Esophagus squamous epithelium (tissue), 4 donors: ENCODE measurements around the gene AKR1C1.
"Not testable (repeated sequence)": the region's sequence is repeated elsewhere in the genome, so short reads cannot be mapped to it uniquely, and the experiment has no call there.

Experiments used
- CTCF ChIP-seq, 6 experiments: fragments of 450-650 bp in 4 of 6; fragments of 200-600 bp in 2 of 6; sonication (generic) in 2 of 6; IDR thresholded peaks; one replicate each; pipeline ENCODE4 v1.5.1; 2016 to 2019; ENCODE audit warnings: antibody characterized with exemption in 6 of 6, mild to moderate bottlenecking in 4 of 6, moderate library complexity in 4 of 6
- POLR2A ChIP-seq, 4 donors: fragments of 450-650 bp; IDR thresholded peaks; one replicate each; pipeline ENCODE4 v1.6.1; 2017; ENCODE audit warnings: antibody characterized with exemption in 4 of 4, mild to moderate bottlenecking in 4 of 4, moderate library complexity in 3 of 4

GRCh38 chr10:4956088-4956487 lies 7.1 kb upstream of the AKR1C1 start:
- not testable (repeated sequence) for TF ChIP-seq CTCF, POLR2A (IDR thresholded peaks at IDR 0.05)
